Spleen (tissue), 7 donors: ENCODE measurements around the gene MOBP.

Source experiments
- CTCF ChIP-seq, 11 experiments: fragments of 200-600 bp in 7 of 11; fragments of 450-650 bp in 4 of 11; sonication (generic) in 4 of 11; IDR thresholded peaks in 8 of 11; conservative IDR thresholded peaks in 3 of 11; 1 replicate in 7 of 11; 2 replicates in 4 of 11; pipeline versions ENCODE4 v1.4.0 to v1.8.0; 2016 to 2021; ENCODE audit warnings: antibody characterized with exemption in 11 of 11, inconsistent platforms in 4 of 11, mild to moderate bottlenecking in 1 of 11
- POLR2A ChIP-seq, 3 donors: fragments of 450-650 bp; IDR thresholded peaks; one replicate each; pipeline ENCODE4 v1.5.1; 2017; ENCODE audit warnings: antibody characterized with exemption in 3 of 3, mild to moderate bottlenecking in 1 of 3
- donor health status: DM: no; HTN: no; CAD: no; lungs with moderate emphysema.
- donor health status: DM: no; HTN: no; CAD: no.
- donor health status: DM: no; HTN: no; CAD: no.

GRCh38 chr3:39427506-39427905, 40.0 kb upstream of the MOBP start:
- TF ChIP-seq CTCF (IDR thresholded peaks at IDR 0.05 in 8 of 11, conservative IDR thresholded peaks at IDR 0.05 in 3 of 11): no peak
- no peak for TF ChIP-seq POLR2A (IDR thresholded peaks at IDR 0.05)
